GM21360 (cell line): ENCODE data around the gene CSNK2A1.
"Not testable (repeated sequence)": the region's sequence is repeated elsewhere in the genome, so short reads cannot be mapped to it uniquely, and the experiment has no call there.

Source experiments
- ATAC-seq: cut with Tn5 transposase; IDR thresholded peaks from one replicate; pipeline ENCODE4 v1.9.1; 2021; ENCODE audit warnings: mild to moderate bottlenecking, moderate library complexity; ENCODE audit not compliant: unreplicated experiment

CSNK2A1 gene

DNA sequence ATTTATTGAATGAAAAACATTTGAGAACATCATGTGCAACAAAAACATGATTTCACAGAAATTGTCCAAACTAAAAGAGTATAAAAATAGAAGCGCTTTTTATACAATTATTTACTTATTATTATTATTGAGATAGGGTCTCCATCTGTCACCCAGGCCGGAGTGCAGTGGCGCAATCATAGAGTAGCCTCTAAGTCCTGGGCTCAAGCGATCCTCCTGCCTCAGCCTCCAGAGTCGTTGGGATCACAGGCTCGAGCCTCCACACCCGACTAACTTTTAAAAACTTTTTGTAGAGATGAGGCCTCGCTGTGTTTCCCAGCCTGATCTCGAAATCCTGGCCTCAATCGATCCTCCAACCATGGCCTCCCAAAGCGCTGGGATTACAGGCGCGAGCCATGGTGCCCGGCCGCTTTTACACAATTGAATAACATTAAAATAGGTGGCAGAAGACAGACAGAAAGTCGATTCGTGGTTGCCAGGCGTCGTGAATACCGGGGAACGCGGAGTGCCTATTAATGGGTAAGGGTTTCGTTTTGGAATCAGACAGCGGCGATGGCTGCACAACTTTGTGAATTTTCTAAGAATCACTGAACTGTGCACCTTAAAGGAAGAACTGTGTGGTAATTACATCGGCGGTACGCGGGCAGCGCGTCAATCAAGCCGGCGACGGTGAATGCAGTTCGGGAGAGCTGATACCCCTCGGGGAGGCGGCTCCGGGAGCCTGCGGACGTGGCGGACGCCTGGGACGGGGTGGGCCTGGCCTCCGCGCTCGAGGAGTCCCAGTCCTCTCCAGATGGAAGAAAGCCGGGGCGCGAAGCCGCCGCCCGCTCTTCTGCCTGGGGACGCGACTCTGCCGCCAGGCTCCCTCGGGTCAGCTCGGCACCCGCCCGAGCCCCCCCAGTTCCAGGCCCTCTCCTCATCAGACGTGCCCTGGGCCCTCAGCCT lies 82.1 kb downstream of the CSNK2A1 start:
- ATAC-seq: peak; percentile 39

DNA sequence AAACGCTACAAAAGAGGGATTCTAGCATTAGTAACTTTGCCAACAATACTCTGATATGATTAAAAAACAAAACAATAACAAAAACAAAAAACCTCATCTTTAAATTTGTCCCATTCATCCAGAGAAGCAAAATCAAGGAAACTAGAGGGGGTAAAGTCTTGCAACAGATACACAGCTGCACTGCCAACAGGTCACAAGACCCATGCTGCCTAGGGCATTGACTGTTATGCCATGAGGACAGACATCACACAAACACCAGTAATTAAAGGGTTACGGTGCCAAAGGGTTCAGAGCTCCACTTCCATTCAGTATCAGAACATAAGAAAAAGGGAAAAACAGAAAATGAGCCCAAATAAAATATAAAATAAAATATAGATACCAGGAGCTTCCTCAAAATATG lies 82.9 kb downstream of the CSNK2A1 start:
- ATAC-seq: no peak

DNA sequence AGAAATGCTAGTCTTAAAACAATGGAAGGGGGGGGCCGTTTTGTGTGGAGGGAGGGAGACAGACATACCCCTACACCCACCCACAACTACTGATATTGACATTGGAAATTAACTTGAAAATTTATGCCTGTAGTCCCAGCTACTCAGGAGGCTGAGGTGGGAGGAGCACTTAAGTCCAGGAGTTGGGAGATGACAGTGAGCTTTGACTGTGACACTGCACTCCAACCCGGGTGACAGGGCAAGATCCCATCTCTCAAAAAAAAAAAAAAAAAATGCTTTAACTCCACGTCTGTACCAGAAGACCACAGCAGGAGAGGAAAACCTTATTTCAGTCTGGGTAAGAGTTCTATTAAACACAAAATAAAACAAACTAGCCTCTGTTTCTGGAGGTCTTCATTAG lies 83.4 kb downstream of the CSNK2A1 start:
- ATAC-seq: no peak

DNA sequence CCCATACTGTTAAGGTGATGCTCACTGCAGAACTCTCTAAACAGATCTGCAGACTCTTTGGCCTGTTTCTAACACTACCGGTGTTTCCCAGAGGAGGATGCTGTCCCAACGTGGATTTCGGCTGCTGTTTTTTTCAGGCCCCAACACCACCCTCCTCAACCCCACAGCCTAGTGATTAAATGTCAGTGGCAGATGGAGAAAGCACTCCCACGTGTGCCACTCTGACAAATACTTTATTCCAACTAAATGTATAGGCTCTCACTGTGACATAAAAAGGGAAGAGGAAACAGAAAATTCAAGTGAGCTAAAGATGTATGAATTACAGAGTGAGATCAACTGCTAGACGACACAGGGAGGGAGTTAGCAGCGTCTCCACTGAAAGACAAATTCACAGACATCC lies 84.8 kb downstream of the CSNK2A1 start:
- ATAC-seq: no peak

DNA sequence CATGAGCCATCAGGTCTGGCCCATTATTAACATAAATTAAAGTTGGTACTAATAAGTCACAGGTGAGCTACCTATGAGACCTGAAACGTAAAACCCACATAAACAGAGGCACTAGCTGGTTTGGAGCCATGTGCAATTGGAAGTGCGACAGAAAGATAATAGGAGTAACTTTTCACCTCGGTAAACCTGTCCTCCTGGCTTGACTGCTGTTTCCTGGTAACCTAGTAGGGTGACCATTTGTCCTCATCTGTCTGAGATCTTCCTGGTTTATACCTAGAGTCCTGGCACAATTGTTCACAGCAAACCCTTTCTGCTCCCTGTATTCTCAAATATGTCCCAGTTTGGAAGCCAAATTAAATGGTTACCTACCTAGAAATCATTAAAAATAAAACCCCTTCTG lies 88.6 kb downstream of the CSNK2A1 start:
- ATAC-seq: no peak

DNA sequence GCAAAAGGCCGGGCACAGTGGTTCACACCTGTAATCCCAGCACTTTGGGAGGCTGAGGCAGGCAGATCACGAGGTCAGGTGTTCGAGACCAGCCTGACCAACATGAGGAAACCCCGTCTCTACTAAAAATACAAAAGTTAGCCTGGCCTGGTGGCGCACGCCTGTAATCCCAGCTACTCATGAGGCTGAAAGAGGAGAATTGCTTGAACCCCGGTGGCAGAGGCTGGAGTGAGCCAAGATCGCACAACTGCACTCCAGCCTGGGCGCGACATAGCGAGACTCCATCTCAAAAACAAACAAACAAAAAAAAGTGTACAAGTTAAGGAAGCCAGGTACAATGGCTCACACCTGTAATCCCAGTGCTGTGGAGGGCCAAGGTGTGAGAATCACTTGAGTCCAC lies 91.6 kb downstream of the CSNK2A1 start:
- ATAC-seq: not testable (repeated sequence)

DNA sequence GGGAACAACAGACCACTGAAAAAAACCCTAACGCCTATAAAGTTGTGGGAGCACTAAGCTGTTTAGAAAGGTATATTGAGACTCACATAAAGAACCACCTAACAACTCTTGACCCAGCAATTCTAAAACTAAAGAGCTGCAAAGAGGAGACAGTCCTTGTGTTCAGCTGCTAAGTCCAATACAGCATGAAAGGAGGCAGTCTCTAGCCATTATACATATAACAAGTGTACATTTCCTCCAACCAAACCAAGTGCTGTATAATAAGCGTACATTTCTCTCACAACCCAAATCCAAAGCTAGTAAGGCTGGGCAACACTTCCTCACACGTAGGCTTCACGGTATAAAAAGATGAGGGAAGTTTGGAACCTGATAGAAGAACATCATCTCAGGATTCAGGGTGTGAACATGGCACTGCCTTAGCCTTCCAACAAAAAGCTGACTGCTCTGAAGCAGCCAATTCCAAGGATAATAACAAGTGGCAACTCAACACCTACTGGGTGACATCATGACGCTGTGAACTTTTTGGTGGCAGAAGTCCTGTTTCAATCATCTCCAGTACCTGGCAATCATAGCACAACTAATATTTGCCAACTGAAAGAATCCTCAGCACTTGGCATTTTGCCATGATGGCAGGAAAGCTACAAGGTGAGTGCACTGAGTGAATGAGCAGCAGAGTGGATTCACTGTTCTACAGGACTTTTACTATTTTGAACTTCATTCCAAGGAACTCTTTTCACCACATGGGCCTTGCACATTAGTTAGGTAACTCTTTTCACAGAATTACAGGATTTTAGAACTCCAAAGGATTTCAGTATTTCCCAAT lies 97.9 kb downstream of the CSNK2A1 start:
- ATAC-seq: no peak

DNA sequence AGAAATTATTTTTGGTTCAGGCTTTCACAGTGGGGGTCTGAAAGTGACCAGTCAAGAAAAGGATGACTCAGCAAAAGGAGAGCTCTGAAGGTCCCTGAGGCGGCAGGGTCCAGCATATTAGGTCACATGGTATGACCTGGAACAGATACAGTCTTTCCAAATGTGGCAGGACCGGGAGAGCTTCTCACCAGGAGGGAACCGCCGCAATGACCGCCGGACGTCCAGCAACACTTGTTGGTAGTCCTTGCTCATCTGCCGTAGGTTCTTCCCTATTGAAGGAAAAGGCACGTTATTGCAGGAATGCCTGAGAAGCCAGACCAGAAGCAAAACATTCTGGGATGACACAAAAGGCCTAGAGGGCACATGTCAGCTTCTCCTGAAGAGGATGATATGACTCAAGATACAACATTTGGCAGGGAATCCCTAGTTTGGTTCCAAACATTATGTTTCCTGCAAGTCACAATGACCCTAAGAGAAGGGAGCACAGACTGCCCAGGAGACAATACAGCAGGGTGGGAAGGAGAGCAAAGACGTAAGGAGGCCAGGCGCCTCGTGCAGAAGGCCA lies 98.6 kb downstream of the CSNK2A1 start:
- no peak for ATAC-seq

DNA sequence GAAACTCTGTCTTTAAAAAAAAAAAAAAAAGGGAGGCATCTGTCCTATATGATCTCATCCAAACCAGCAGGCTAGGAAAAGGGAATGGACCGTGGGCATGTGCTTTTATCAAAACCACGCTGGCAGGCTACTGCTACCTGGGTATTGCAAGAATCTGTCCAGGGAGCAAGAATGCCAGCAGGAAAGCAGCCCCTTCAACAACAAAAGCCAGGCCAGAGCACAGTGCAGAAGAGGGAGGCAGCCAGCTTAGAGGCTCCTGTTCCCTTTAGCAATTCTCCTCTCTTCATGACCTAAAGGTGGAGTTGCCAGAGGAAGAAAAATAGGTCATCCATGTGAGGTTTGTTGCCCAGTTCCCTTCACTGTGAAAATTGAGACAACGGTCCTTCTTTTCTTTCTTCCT lies 99.5 kb downstream of the CSNK2A1 start:
- no peak for ATAC-seq

DNA sequence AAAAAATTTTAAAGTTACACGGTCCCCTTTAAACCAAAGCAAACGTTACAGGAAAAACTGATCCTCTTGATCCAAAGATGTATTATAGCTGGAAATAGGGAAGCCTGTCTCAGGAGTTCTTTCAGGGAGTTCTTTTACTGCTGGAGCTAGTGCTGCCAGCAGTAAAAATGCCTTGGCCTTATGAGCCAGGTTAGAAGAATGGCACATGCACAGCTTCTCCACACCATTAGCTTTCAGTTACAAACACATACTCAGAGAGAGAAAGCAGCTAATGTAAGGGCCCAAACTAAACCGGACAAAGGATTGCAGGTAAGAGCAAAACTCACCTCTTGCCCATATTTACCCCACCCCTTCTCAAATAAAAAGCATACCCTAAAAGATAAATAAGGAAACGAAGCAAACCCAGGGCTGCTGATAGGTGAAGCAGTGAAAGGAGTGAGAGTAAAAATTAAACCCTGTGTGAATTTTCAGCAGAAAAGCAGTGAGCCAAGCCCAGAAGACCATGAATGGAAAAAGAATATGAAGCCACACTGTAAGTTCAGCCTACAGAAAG lies 100.3 kb downstream of the CSNK2A1 start:
- ATAC-seq: no peak

DNA sequence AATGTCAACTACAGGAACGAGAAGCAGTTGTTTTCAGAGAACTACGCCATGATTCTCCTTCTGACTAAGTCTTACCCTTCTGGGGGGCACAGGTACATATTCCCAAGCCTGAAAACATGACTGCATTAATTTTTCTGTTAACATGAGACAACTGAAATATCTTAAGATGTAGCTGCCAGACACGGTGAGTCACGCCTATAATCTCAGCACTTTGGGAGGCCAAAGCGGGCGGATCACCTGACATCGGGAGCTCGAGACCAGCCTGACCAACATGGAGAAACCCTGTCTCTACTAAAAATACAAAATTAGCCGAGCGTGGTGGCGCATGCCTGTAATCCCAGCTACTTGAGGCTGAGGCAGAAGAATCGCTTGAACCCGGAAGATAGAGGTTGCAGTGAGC lies 103.0 kb downstream of the CSNK2A1 start:
- no peak for ATAC-seq

DNA sequence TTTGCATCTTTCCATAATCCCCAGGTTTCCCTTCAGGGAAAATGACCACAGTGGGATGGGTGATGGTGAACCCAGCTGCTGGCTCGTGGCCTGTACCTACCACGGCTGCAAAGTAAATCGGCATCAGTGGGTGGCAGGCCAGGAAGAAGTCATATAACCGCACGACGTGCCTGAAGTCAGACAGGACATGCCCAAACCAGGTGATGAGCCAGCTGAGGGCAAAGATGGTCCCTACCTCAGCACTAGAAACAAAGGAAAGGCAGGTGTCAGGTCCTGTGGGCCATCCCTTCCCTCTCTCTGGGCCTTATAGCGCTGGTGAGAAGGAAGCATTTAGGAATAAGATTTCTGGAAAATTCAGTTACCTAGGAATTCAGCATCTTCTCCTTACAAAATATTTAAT lies 103.4 kb downstream of the CSNK2A1 start:
- no peak for ATAC-seq

DNA sequence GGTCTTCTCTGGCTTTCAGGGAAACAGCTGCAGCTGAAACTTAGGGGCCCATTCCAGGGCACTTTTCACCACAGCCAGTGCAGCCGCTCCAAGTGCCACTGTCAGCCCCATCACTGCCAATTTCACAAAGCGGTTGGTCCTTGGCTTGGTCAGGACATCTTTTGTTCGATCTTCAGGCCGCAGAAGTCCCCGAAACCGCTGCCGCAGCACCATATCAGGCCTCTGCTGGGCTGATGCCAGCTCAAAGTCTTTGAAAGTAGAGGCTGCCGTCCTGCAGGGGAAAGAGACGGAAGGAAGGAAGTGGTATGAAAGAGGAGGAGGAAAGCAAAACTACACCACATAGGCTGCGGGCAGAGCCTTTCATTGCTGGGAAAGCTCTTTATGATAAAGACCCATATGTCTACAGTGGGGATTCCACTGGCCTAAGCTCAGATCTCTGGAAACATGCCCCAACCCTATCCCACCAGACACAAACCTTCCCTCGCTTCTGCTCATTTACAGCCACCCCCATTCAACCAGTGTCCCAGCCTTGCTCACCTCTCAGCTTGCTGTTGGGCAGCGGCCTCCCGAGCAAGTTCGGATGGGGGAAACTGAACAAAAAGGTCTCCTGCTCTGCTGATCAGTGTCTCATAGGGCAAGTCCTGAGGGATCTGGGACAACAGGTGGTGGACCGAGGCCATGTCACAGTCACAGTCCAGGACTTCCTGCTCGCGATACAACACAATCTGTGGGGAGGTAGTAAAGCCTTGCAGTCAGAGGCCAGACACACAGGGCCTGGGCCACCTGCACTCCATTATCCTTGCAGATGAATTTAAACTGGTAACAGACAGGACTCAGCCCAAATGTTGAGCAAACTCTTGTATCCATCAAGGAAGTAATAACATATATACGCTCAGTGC lies 104.8 kb downstream of the CSNK2A1 start:
- ATAC-seq: no peak

DNA sequence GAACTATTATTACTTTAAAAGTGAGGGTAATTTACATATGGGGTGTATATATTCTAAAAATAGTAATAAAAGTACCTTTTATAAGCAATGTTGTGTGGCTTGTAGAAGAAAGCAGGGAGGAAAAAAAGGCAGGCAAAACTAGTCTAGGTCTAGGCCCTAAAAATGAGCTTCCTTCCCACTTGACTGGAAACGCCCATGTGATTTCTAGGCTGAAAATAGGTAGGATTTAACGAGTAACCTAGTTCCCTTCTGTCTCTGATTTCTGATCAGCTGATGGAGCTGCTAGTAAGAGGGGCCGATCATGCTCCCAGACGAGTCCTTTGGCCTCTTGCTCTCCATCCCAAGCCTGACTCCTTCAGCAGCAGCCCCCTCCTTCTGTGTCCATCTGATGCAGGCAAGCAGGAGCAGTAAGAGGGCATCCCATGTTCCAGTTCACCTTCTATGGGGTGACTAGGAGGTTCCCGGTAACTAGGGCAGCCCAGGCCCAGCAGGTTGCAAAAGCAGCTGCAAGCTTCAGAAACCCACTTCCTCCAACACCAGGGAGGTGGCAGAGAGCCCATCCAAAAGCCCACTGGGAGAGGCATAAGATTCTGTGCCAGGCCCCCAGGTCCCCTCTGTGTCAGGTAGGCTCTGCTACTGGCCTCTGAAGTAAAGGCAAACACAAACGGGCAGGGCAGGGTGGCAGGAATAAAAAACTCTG lies 105.7 kb downstream of the CSNK2A1 start:
- no peak for ATAC-seq

DNA sequence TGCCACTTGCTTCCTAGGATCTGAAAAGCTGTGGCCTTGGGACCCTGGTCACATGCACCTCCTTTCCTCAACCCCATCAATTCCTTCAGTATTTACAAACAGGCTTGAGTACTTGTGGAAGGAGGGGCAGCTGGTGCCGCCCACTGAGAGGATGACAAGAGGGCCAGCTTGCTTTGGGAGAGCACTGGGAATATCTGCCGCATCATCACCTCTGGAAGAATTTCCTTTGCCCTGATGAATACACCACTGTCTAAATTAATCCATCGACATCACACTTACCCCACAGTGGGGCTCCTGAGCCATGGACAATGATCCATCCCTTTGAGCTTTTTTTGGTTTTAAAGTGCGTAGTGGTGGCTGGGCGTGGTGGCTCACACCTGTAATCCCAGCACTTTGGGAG lies 107.1 kb downstream of the CSNK2A1 start:
- no peak for ATAC-seq

DNA sequence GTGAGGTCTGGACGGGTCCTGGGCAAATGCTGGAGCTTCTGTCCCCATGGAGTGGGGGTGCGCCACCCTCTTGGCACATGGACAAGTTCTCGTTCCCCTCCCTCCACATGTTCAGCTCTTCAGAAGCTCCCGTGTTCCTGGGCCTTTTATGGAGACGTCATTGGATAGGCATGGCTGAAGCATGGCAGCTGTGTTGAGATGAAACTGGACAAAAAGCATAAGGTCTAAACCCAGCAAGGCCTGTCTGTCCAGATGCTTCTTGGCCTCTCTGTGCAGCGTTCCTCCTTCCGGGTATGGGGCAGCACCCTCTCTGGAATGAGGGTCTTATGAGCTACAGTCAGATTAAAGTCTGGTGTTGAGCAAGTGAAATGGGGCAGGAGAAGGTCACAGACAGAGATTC lies 108.0 kb downstream of the CSNK2A1 start:
- no peak for ATAC-seq

DNA sequence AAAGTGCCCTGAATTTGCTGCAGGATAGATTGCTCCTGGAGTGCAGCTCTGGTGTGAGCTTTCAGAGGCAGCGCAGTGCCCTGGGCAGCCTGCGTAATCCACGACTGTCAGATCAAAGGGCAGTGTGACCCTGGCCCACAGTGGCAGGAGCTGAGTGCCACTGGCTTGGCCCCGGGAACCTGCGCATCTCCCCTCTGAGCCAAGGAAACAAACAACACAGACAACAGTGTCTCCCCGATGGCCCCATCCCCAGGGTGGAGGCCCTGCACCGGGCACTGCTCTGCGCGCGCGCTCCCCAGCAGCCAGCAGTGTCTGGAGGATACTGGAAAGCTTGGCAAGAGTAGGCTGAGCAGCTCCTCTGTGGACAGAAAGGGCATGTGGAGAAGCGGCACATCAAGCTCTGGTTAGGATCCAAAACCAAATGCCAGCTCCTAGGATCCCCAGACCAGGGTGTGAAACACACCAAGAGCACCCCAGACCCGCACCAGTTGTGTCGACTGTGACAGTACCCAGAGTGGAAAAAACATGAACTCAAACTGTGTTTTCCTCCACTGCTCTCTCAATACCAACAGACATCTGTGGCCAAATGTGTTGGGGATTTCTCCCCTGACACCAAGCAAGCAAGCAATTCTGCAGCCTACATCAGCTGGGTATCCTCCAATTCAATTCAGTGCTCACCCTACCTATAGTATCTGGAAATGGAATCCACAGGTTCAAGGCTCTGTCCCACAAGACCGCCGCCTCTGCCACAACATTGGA lies 108.8 kb downstream of the CSNK2A1 start:
- no peak for ATAC-seq

DNA sequence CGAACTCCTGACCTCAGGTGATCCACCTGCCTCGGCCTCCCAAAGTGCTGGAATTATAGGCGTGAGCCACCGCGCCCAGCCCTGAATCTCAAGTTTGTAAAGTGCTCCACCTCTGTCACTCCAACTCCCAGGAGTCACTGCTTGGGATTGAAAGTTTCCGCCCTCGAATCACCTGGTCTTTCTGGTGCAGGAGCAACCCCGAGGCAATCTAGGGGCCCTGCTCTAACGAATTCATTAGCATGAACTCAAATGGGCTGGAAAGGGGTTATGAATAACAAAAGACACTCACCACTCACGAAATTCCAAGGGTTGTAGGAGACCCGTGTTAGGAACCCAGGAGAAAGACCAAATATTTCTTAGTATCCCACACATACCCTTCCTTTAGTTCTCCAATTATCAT lies 109.4 kb downstream of the CSNK2A1 start:
- no peak for ATAC-seq
